Measurements from ENCODE around the gene PECR. TPM values are rescaled to one million over a fixed set of nuclear protein-coding genes. Genes with fewer than 3 reads are reported as not detected.
A peak's percentile ranks its signal among the peaks of the same experiment; 100 is the strongest.
"Not testable (repeated sequence)": the region's sequence is repeated elsewhere in the genome, so short reads cannot be mapped to it uniquely, and the experiment has no call there.

Gene PECR
- total RNA-seq, 1 experiment from 2014 or later = 12.8 TPM

- no peak for DNase-seq (ENCODE audit: low spot score)
Observed at GRCh38 chr2:216104691-216105090, 23.1 kb upstream of the PECR start.

GRCh38 chr2:216103213-216103612, 21.6 kb upstream of the PECR start:
- no peak for DNase-seq (ENCODE audit: low spot score)

- no peak for DNase-seq (ENCODE audit: low spot score)
Observed at GRCh38 chr2:216101109-216101508, 19.5 kb upstream of the PECR start.

GRCh38 chr2:216098421-216099334, 17.1 kb upstream of the PECR start:
- DNase-seq (ENCODE audit: low spot score) = no peak

GRCh38 chr2:216094701-216095100, 13.1 kb upstream of the PECR start:
- no peak for DNase-seq (ENCODE audit: low spot score)

GRCh38 chr2:216092646-216093045, 11.0 kb upstream of the PECR start:
- no peak for DNase-seq (ENCODE audit: low spot score)

- DNase-seq (ENCODE audit: low spot score) = no peak
Observed at GRCh38 chr2:216090369-216090786, 8.8 kb upstream of the PECR start.

- DNase-seq (ENCODE audit: low spot score) = no peak
Observed at GRCh38 chr2:216086207-216086893, 4.7 kb upstream of the PECR start.

GRCh38 chr2:216084547-216084946, 2.9 kb upstream of the PECR start:
- no peak for DNase-seq (ENCODE audit: low spot score)

GRCh38 chr2:216083464-216084281, 2.1 kb upstream of the PECR start:
- DNase-seq (ENCODE audit: low spot score) = peak; percentile 28

GRCh38 chr2:216082805-216083204, 1.2 kb upstream of the PECR start:
- DNase-seq (ENCODE audit: low spot score) = no peak

GRCh38 chr2:216082117-216082711, 605 bp upstream of the PECR start:
- DNase-seq (ENCODE audit: low spot score) = no peak

GRCh38 chr2:216081012-216081411, 597 bp downstream of the PECR start:
- no peak for DNase-seq (ENCODE audit: low spot score)

GRCh38 chr2:216080048-216080447, 1.6 kb downstream of the PECR start:
- DNase-seq (ENCODE audit: low spot score) = not testable (repeated sequence)

GRCh38 chr2:216078776-216079175, 2.8 kb downstream of the PECR start:
- no peak for DNase-seq (ENCODE audit: low spot score)

- no peak for DNase-seq (ENCODE audit: low spot score)
Observed at GRCh38 chr2:216075510-216076485, 5.8 kb downstream of the PECR start.

- DNase-seq (ENCODE audit: low spot score) = no peak
Observed at GRCh38 chr2:216074794-216075193, 6.8 kb downstream of the PECR start.

GRCh38 chr2:216074380-216074779, 7.2 kb downstream of the PECR start:
- DNase-seq (ENCODE audit: low spot score) = no peak

GRCh38 chr2:216073773-216074172, 7.8 kb downstream of the PECR start:
- no peak for DNase-seq (ENCODE audit: low spot score)

- no peak for DNase-seq (ENCODE audit: low spot score)
Observed at GRCh38 chr2:216072473-216072872, 9.1 kb downstream of the PECR start.

All from H4 (cell line).